MCF 10A (cell line): Measurements from ENCODE around the gene TGM6. TPM values are rescaled to one million over a fixed set of nuclear protein-coding genes. Genes with fewer than 3 reads are reported as not detected.

Source experiments
- BruUV-seq: library from RNA; stranded (reverse); fragments of 400-500 nt; replicated peaks from 2 replicates; lab custom pipeline; 2021; lab: Mats Ljungman, UMichigan
- CTCF ChIA-PET: fragments of 300-600 bp; sonication (Branson Sonifier 250); formaldehyde crosslinking; extraction: SDS; loops from one replicate; lab custom pipeline; 2021; ENCODE audit warnings: antibody characterized with exemption, inconsistent platforms; lab: Yijun Ruan, JAX
- POLR2A ChIA-PET: fragments of 300-600, 350-650 bp; sonication (Branson Sonifier 250); formaldehyde crosslinking; extraction: SDS; loops from one replicate; lab custom pipeline; 2020; ENCODE audit warnings: antibody characterized with exemption, inconsistent platforms; lab: Yijun Ruan, JAX
- DNase-seq: peaks from one replicate; pipeline ENCODE4 v3.0.0-alpha.2; 2018; ENCODE audit not compliant: unreplicated experiment
- H3K27ac Mint-ChIP-seq: one replicate; pipeline ENCODE4 v1.8.0; 2022; ENCODE audit warnings: mild to moderate bottlenecking, low read depth, mixed read lengths; ENCODE audit not compliant: unreplicated experiment
- H3K27me3 Mint-ChIP-seq: one replicate; pipeline ENCODE4 v1.8.0; 2022; ENCODE audit warnings: mixed read lengths; ENCODE audit not compliant: insufficient read depth, unreplicated experiment
- H3K36me3 Mint-ChIP-seq: one replicate; pipeline ENCODE4 v1.8.0; 2022; ENCODE audit warnings: mild to moderate bottlenecking, moderate library complexity, mixed read lengths; ENCODE audit not compliant: insufficient read depth, unreplicated experiment
- H3K4me1 Mint-ChIP-seq: one replicate; pipeline ENCODE4 v1.8.0; 2022; ENCODE audit warnings: mixed read lengths; ENCODE audit not compliant: insufficient read depth, unreplicated experiment
- H3K4me3 Mint-ChIP-seq: one replicate; pipeline ENCODE4 v1.8.0; 2022; ENCODE audit warnings: mild to moderate bottlenecking, moderate library complexity, mixed read lengths; ENCODE audit not compliant: unreplicated experiment
- H3K9me3 Mint-ChIP-seq: one replicate; pipeline ENCODE4 v1.8.0; 2022; ENCODE audit warnings: mixed read lengths; ENCODE audit not compliant: unreplicated experiment
- intact Hi-C: fragments of 100-400 bp; cut with micrococcal nuclease; formaldehyde crosslinking; loops from 2 replicates; pipeline ENCODE4 v1.14.1; 2022
- total RNA-seq: library from RNA; stranded (reverse); gene quantifications from 2 replicates; pipeline ENCODE4 v1.2.3, GENCODE V29; 2022
- TF ChIP-seq, protein P1 (sequence below): fragments of 200-600 bp; IDR thresholded peaks from one replicate; pipeline ENCODE4 v1.8.0; 2022; ENCODE audit warnings: antibody characterized with exemption, mild to moderate bottlenecking; ENCODE audit not compliant: unreplicated experiment

Gene TGM6
- total RNA-seq, 1 experiment from 2014 or later: not detected

DNA sequence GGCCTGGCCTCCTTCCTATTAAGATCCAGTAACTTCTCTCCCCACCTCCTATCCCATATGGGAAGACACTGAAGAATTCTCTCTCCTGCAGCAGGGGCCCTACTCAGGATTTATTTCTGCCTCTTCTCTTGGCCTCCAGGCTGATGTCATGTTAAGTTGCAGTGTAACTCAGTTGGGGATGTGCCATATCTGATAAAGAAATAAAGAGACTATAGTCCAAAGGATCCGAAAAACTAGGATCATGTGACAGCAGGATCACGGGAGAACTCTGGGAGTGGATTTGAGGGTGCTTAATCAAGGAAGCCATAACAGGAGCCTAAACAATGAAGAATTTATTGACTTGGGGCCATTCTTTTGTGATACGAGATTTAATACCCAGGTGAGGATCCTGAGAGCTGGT, 38.5 kb upstream of the TGM6 start:
- no peak for DNase-seq
- no peaks in the 10 kb centered on the region for H3K27me3 Mint-ChIP-seq
- TF ChIP-seq, protein P1, sequence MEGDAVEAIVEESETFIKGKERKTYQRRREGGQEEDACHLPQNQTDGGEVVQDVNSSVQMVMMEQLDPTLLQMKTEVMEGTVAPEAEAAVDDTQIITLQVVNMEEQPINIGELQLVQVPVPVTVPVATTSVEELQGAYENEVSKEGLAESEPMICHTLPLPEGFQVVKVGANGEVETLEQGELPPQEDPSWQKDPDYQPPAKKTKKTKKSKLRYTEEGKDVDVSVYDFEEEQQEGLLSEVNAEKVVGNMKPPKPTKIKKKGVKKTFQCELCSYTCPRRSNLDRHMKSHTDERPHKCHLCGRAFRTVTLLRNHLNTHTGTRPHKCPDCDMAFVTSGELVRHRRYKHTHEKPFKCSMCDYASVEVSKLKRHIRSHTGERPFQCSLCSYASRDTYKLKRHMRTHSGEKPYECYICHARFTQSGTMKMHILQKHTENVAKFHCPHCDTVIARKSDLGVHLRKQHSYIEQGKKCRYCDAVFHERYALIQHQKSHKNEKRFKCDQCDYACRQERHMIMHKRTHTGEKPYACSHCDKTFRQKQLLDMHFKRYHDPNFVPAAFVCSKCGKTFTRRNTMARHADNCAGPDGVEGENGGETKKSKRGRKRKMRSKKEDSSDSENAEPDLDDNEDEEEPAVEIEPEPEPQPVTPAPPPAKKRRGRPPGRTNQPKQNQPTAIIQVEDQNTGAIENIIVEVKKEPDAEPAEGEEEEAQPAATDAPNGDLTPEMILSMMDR: no peak
- H3K4me3 Mint-ChIP-seq: no peak overlapping the region
- POLR2A ChIA-PET: no interaction called here
- H3K9me3 Mint-ChIP-seq: peaks cover 6% of the 10 kb centered on the region
- no TSS peak for BruUV-seq
- no peak overlapping the region for H3K27ac Mint-ChIP-seq
- peaks cover 2% of the 10 kb centered on the region for H3K4me1 Mint-ChIP-seq
- intact Hi-C loops: loop anchor here (10.0 kb wide), 1 partner anchor 107 kb away; no protein-coding TSS in a partner anchor
- H3K36me3 Mint-ChIP-seq: no peaks in the 10 kb centered on the region
- CTCF ChIA-PET: interaction anchor here (1.4 kb wide), 1 partner anchor 133 kb away, joined by 5 read pairs; no protein-coding TSS in a partner anchor

DNA sequence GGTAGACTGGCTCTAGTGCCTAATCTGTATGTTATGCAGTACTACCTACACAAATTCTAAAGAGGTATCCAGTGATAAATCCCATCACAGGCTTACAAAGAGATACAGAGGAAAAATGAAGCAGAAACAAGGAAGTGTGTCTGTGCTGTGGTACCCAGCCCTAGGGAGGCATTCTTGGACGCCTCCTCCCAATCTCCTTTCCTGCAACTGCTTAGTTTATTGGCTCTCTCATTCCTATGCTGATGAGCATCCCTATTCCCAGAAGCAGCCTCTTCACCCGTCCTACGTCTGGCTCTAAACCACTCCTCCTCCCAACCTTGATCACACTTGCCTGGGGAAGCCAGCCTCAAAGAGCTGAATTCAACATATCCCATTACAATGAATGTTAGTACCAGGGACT, 34.5 kb upstream of the TGM6 start:
- Mint-ChIP-seq H3K9me3 (peaks cover 5% of the 10 kb centered on the region), H3K27ac (no peak overlapping the region), H3K4me3 (no peak overlapping the region), H3K4me1 (no peaks in the 10 kb centered on the region), H3K27me3 (no peaks in the 10 kb centered on the region), H3K36me3 (no peaks in the 10 kb centered on the region)
- DNase-seq: no peak
- TF ChIP-seq, protein P1: no peak
- POLR2A ChIA-PET: interaction anchor here (0.7 kb wide), 1 partner anchor 135 kb away, joined by 3 read pairs; no protein-coding TSS in a partner anchor
- CTCF ChIA-PET: interaction anchor here (1.0 kb wide), 1 partner anchor 17 kb away, joined by 3 read pairs; no protein-coding TSS in a partner anchor
- no TSS peak for BruUV-seq
- intact Hi-C loops: loop anchor here (10.0 kb wide), 1 partner anchor 111 kb away; no protein-coding TSS in a partner anchor

DNA sequence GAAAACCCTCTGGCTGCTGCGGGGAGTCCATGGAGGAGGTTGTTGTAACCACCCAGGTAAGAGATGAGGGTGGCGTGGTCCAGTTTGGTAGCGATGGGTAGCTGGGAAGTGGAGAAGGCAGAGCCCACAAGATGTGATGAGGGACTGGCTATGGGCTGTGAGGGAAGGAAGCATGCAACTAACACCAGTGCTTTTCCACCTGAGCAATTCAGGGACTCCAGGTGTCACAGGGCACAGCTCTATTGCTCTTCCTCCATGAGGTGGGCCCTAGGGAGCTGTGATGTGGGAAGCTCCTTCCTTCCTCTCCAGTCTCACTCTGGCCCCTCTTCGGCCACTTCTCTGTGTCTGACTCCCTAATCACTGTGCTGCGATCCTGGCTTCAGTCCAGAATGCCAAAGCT, 32.4 kb upstream of the TGM6 start:
- no peak for DNase-seq
- Mint-ChIP-seq H3K36me3 (no peaks in the 10 kb centered on the region), H3K4me3 (no peak overlapping the region), H3K27ac (no peak overlapping the region), H3K9me3 (peaks cover 3% of the 10 kb centered on the region), H3K4me1 (no peaks in the 10 kb centered on the region), H3K27me3 (no peaks in the 10 kb centered on the region)
- POLR2A ChIA-PET: no interaction called here
- TF ChIP-seq, protein P1: no peak
- intact Hi-C loops: loop anchor here (10.0 kb wide), 1 partner anchor 114 kb away; no protein-coding TSS in a partner anchor
- no TSS peak for BruUV-seq
- CTCF ChIA-PET: interaction anchor here (0.6 to 1.5 kb wide), 9 partner anchors 35 to 527 kb away, joined by 3 to 7 read pairs (median 4); no protein-coding TSS in a partner anchor

DNA sequence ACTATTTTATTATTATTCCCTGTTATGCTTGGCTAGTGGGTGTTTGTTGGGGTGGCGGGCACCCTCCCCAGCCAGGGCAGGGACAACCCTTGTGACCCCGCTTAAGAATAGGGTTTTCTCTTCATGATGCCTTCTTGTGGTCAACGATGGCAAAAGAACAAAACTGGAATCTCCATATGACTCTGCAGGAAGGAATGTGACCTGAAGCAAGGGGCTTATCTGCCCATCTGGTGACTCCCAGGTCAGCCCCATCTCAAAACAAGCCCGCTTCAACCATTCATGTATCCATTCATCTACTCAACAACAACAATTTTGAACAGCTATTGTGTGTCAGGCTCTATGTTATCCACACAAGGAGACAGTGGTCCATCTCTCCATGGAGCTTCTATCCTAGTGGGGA, 30.9 kb upstream of the TGM6 start:
- Mint-ChIP-seq H3K27me3 (no peaks in the 10 kb centered on the region), H3K9me3 (no peaks in the 10 kb centered on the region), H3K27ac (no peak overlapping the region), H3K4me3 (no peak overlapping the region), H3K4me1 (no peaks in the 10 kb centered on the region), H3K36me3 (no peaks in the 10 kb centered on the region)
- no TSS peak for BruUV-seq
- ChIA-PET CTCF (interaction anchor here (0.5 to 2.0 kb wide), 6 partner anchors 16 to 499 kb away, joined by 3 to 6 read pairs (median 3); no protein-coding TSS in a partner anchor), POLR2A (interaction anchor here (0.6 kb wide), 1 partner anchor 66 kb away, joined by 3 read pairs; no protein-coding TSS in a partner anchor)
- DNase-seq: no peak
- TF ChIP-seq, protein P1: no peak
- intact Hi-C loops: loop anchor here (10.0 kb wide), 1 partner anchor 115 kb away; no protein-coding TSS in a partner anchor
